Measurements from ENCODE around the gene RNFT2. TPM values are rescaled to one million over a fixed set of nuclear protein-coding genes. Genes with fewer than 3 reads are reported as not detected.
A peak's percentile ranks its signal among the peaks of the same experiment; 100 is the strongest.

Gene RNFT2
- total RNA-seq, 5 donors from 2014 or later (not counting 1 experiment from before 2014, with no cell fraction given) = 5.1 to 7.6 (median 6.9) TPM

GRCh38 chr12:116726694-116727093 lies 11.4 kb upstream of the RNFT2 start:
- Mint-ChIP-seq H3K36me3 (peaks cover 20% of the 10 kb centered on the region), H3K27me3 (no peaks in the 10 kb centered on the region), H3K4me3 (no peak overlapping the region), H3K9me3 (no peaks in the 10 kb centered on the region), H3K4me1 (peaks cover 27 to 39% (median 27%) of the 10 kb centered on the region in 3 donors), H3K27ac (no peak overlapping the region)
- 100% methylated on average over 2 of the region's 4 CpGs for WGBS (ENCODE audit: insufficient coverage)
- Histone ChIP-seq H3K4me3 (ENCODE audit: control insufficient read depth in 1 of 2, extremely low read depth in 1 of 2, low read length in 1 of 2) (no peak overlapping the region), H3K27me3 (replicated peaks in 1 of 2; ENCODE audit: control insufficient read depth in 2 of 2, extremely low read depth in 1 of 2, insufficient read depth in 2 of 2, low read length in 1 of 2) (no peaks in the 10 kb centered on the region), H3K4me1 (ENCODE audit: control insufficient read depth in 1 of 2, extremely low read depth in 1 of 2, insufficient read depth in 2 of 2, low read length in 2 of 2) (no peaks in the 10 kb centered on the region), H3K9me3 (no peaks in the 10 kb centered on the region), H3K36me3 (ENCODE audit: control insufficient read depth in 2 of 2, extremely low read depth in 1 of 2, insufficient read depth in 1 of 2, low read length in 1 of 2) (peaks cover 0 to 23% of the 10 kb centered on the region in 2 donors), H3K27ac (ENCODE audit: low read length) (no peak overlapping the region)
- POLR2A ChIA-PET = interaction anchor here in 1 of 2 donors (0.6 kb wide), 2 partner anchors 41 to 336 kb away, joined by 4 to 7 read pairs; no protein-coding TSS in a partner anchor
- CTCF ChIA-PET = interaction anchor here (0.7 to 2.0 kb wide), 3 partner anchors 18 to 129 kb away, joined by 3 to 7 read pairs (median 3); no protein-coding TSS in a partner anchor
- DNase-seq = no peak
- ATAC-seq (replicated peaks in 1 of 4) = no peak

GRCh38 chr12:116727261-116727660 lies 10.9 kb upstream of the RNFT2 start:
- 100% methylated on average over 1 of the region's 3 CpGs for WGBS (ENCODE audit: insufficient coverage)
- no peaks in the 10 kb centered on the region for H3K27me3 Mint-ChIP-seq
- peaks cover 14% of the 10 kb centered on the region for H3K36me3 Mint-ChIP-seq
- ChIA-PET POLR2A (interaction anchor here in 1 of 2 donors (0.6 kb wide), 1 partner anchor 41 kb away, joined by 7 read pairs; no protein-coding TSS in a partner anchor), CTCF (interaction anchor here (0.6 to 2.0 kb wide), 2 partner anchors 16 to 18 kb away, joined by 7 to 9 read pairs; no protein-coding TSS in a partner anchor)
- no peaks in the 10 kb centered on the region for H3K27me3 ChIP-seq (replicated peaks in 1 of 2; ENCODE audit: control insufficient read depth in 2 of 2, extremely low read depth in 1 of 2, insufficient read depth in 2 of 2, low read length in 1 of 2)
- ATAC-seq (replicated peaks in 1 of 4) (no peak), DNase-seq (no peak)
- H3K9me3 Mint-ChIP-seq = no peaks in the 10 kb centered on the region
- H3K27ac Mint-ChIP-seq = no peak overlapping the region
- peaks cover 0 to 20% of the 10 kb centered on the region in 2 donors for H3K36me3 ChIP-seq (ENCODE audit: control insufficient read depth in 2 of 2, extremely low read depth in 1 of 2, insufficient read depth in 1 of 2, low read length in 1 of 2)
- H3K4me1 Mint-ChIP-seq = peaks cover 30 to 42% (median 31%) of the 10 kb centered on the region in 3 donors
- H3K27ac ChIP-seq (ENCODE audit: low read length) = no peak overlapping the region
- H3K4me3 Mint-ChIP-seq = no peak overlapping the region
- no peaks in the 10 kb centered on the region for H3K4me1 ChIP-seq (ENCODE audit: control insufficient read depth in 1 of 2, extremely low read depth in 1 of 2, insufficient read depth in 2 of 2, low read length in 2 of 2)
- no peaks in the 10 kb centered on the region for H3K9me3 ChIP-seq
- no peak overlapping the region for H3K4me3 ChIP-seq (ENCODE audit: control insufficient read depth in 1 of 2, extremely low read depth in 1 of 2, low read length in 1 of 2)

GRCh38 chr12:116727891-116728290 lies 10.2 kb upstream of the RNFT2 start:
- no peaks in the 10 kb centered on the region for H3K4me1 ChIP-seq (ENCODE audit: control insufficient read depth in 1 of 2, extremely low read depth in 1 of 2, insufficient read depth in 2 of 2, low read length in 2 of 2)
- peaks cover 25 to 43% (median 31%) of the 10 kb centered on the region in 3 donors for H3K4me1 Mint-ChIP-seq
- no peak overlapping the region for H3K27ac Mint-ChIP-seq
- no peaks in the 10 kb centered on the region for H3K9me3 Mint-ChIP-seq
- DNase-seq = no peak
- no peaks in the 10 kb centered on the region for H3K9me3 ChIP-seq
- no peaks in the 10 kb centered on the region for H3K27me3 Mint-ChIP-seq
- WGBS (ENCODE audit: insufficient coverage) = 74% methylated on average over 4 of the region's 6 CpGs
- ChIA-PET CTCF (interaction anchor here (0.6 to 2.0 kb wide), 2 partner anchors 15 to 19 kb away, joined by 7 to 9 read pairs; no protein-coding TSS in a partner anchor), POLR2A (no interaction called here)
- no peaks in the 10 kb centered on the region for H3K27me3 ChIP-seq (replicated peaks in 1 of 2; ENCODE audit: control insufficient read depth in 2 of 2, extremely low read depth in 1 of 2, insufficient read depth in 2 of 2, low read length in 1 of 2)
- no peak overlapping the region for H3K27ac ChIP-seq (ENCODE audit: low read length)
- peaks cover 0 to 18% of the 10 kb centered on the region in 2 donors for H3K36me3 ChIP-seq (ENCODE audit: control insufficient read depth in 2 of 2, extremely low read depth in 1 of 2, insufficient read depth in 1 of 2, low read length in 1 of 2)
- H3K4me3 ChIP-seq (ENCODE audit: control insufficient read depth in 1 of 2, extremely low read depth in 1 of 2, low read length in 1 of 2) = no peak overlapping the region
- no peak overlapping the region for H3K4me3 Mint-ChIP-seq
- H3K36me3 Mint-ChIP-seq = peaks cover 12% of the 10 kb centered on the region
- ATAC-seq (replicated peaks in 1 of 4) = no peak

- Mint-ChIP-seq H3K27me3 (no peaks in the 10 kb centered on the region), H3K36me3 (peaks cover 29% of the 10 kb centered on the region), H3K9me3 (no peaks in the 10 kb centered on the region), H3K4me1 (peaks cover 43 to 57% (median 48%) of the 10 kb centered on the region in 3 donors), H3K4me3 (no peak overlapping the region), H3K27ac (no peak overlapping the region)
- Histone ChIP-seq H3K36me3 (ENCODE audit: control insufficient read depth in 2 of 2, extremely low read depth in 1 of 2, insufficient read depth in 1 of 2, low read length in 1 of 2) (peaks cover 0 to 25% of the 10 kb centered on the region in 2 donors), H3K27ac (ENCODE audit: low read length) (no peak overlapping the region), H3K4me3 (ENCODE audit: control insufficient read depth in 1 of 2, extremely low read depth in 1 of 2, low read length in 1 of 2) (no peak overlapping the region), H3K9me3 (no peaks in the 10 kb centered on the region), H3K4me1 (ENCODE audit: control insufficient read depth in 1 of 2, extremely low read depth in 1 of 2, insufficient read depth in 2 of 2, low read length in 2 of 2) (peaks cover 3 to 8% of the 10 kb centered on the region in 2 experiments), H3K27me3 (replicated peaks in 1 of 2; ENCODE audit: control insufficient read depth in 2 of 2, extremely low read depth in 1 of 2, insufficient read depth in 2 of 2, low read length in 1 of 2) (no peaks in the 10 kb centered on the region)
- ChIA-PET POLR2A (no interaction called here), CTCF (interaction anchor here in 1 of 2 donors (0.6 kb wide), 1 partner anchor 689 kb away, joined by 3 read pairs; no protein-coding TSS in a partner anchor)
- no peak for ATAC-seq (replicated peaks in 1 of 4)
- no peak for DNase-seq
- WGBS (ENCODE audit: insufficient coverage) = 97% methylated on average over 3 of the region's 3 CpGs
These were observed 6.3 kb upstream of the RNFT2 start for GRCh38 chr12:116731801-116732200.

- Mint-ChIP-seq H3K4me1 (peaks cover 42 to 56% (median 43%) of the 10 kb centered on the region in 3 donors), H3K9me3 (no peaks in the 10 kb centered on the region)
These were observed 3.9 kb upstream of the RNFT2 start for GRCh38 chr12:116734156-116734768.

GRCh38 chr12:116735084-116735483 lies 3.0 kb upstream of the RNFT2 start:
- Mint-ChIP-seq H3K27me3 (no peaks in the 10 kb centered on the region), H3K36me3 (peaks cover 22% of the 10 kb centered on the region), H3K27ac (peak overlapping the region; percentile 9 to 56), H3K4me1 (peaks cover 40 to 52% (median 42%) of the 10 kb centered on the region in 3 donors), H3K4me3 (peak overlapping the region; percentile 44 to 97 (median 45)), H3K9me3 (no peaks in the 10 kb centered on the region)
- H3K27ac ChIP-seq (ENCODE audit: low read length) = no peak overlapping the region
- H3K36me3 ChIP-seq (ENCODE audit: control insufficient read depth in 2 of 2, extremely low read depth in 1 of 2, insufficient read depth in 1 of 2, low read length in 1 of 2) = peaks cover 0 to 25% of the 10 kb centered on the region in 2 donors
- H3K4me1 ChIP-seq (ENCODE audit: control insufficient read depth in 1 of 2, extremely low read depth in 1 of 2, insufficient read depth in 2 of 2, low read length in 2 of 2) = peaks cover 13 to 21% of the 10 kb centered on the region in 2 experiments
- DNase-seq = no peak
- ChIA-PET POLR2A (no interaction called here), CTCF (no interaction called here)
- WGBS (ENCODE audit: insufficient coverage) = 81% methylated on average over 6 of the region's 10 CpGs
- no peaks in the 10 kb centered on the region for H3K9me3 ChIP-seq
- ATAC-seq (replicated peaks in 1 of 4) = no peak
- H3K4me3 ChIP-seq (ENCODE audit: control insufficient read depth in 1 of 2, extremely low read depth in 1 of 2, low read length in 1 of 2) = no peak overlapping the region
- H3K27me3 ChIP-seq (replicated peaks in 1 of 2; ENCODE audit: control insufficient read depth in 2 of 2, extremely low read depth in 1 of 2, insufficient read depth in 2 of 2, low read length in 1 of 2) = no peaks in the 10 kb centered on the region

More at GRCh38 chr12:116734156-116734768, 3.9 kb upstream of the RNFT2 start:
- no peaks in the 10 kb centered on the region for H3K9me3 ChIP-seq
- Mint-ChIP-seq H3K27me3 (no peaks in the 10 kb centered on the region), H3K36me3 (peaks cover 26% of the 10 kb centered on the region), H3K4me3 (peak overlapping the region in 2 of 3 donors; percentile 45 to 97), H3K27ac (no peak overlapping the region)
- H3K4me1 ChIP-seq (ENCODE audit: control insufficient read depth in 1 of 2, extremely low read depth in 1 of 2, insufficient read depth in 2 of 2, low read length in 2 of 2) = peaks cover 13 to 21% of the 10 kb centered on the region in 2 experiments
- ChIA-PET CTCF (no interaction called here), POLR2A (no interaction called here)
- H3K36me3 ChIP-seq (ENCODE audit: control insufficient read depth in 2 of 2, extremely low read depth in 1 of 2, insufficient read depth in 1 of 2, low read length in 1 of 2) = peaks cover 0 to 25% of the 10 kb centered on the region in 2 donors
- 93% methylated on average over 2 of the region's 5 CpGs for WGBS (ENCODE audit: insufficient coverage)
- ATAC-seq (replicated peaks in 1 of 4) = no peak
- DNase-seq = no peak
- H3K27me3 ChIP-seq (replicated peaks in 1 of 2; ENCODE audit: control insufficient read depth in 2 of 2, extremely low read depth in 1 of 2, insufficient read depth in 2 of 2, low read length in 1 of 2) = no peaks in the 10 kb centered on the region
- H3K27ac ChIP-seq (ENCODE audit: low read length) = no peak overlapping the region
- no peak overlapping the region for H3K4me3 ChIP-seq (ENCODE audit: control insufficient read depth in 1 of 2, extremely low read depth in 1 of 2, low read length in 1 of 2)

Data from T-cell (primary cell).